H1 (cell line): ENCODE results near the gene LIPJ. TPM values are rescaled to one million over a fixed set of nuclear protein-coding genes. Genes with fewer than 3 reads are reported as not detected.

Source experiments
- CTCF ChIA-PET: fragments of 300-600 bp; sonication (Branson Sonifier 250); formaldehyde crosslinking; loops from one replicate; lab custom pipeline; 2021; ENCODE audit not compliant: partially characterized antibody; lab: Charles Lee
- POLR2A ChIA-PET: fragments of 300-600 bp; sonication (Branson Sonifier 250); formaldehyde crosslinking; loops from one replicate; lab custom pipeline; 2021; ENCODE audit warnings: inconsistent platforms; ENCODE audit not compliant: partially characterized antibody; lab: Charles Lee
- DNase-seq, 2 experiments: peaks; one replicate each; pipeline versions ENCODE4 v3.0.0 to v3.0.0-alpha.2; 2010 to 2022; ENCODE audit warnings: low spot score in 2 of 2, low read depth in 1 of 2, mixed read lengths in 1 of 2
- FAIRE-seq: peaks from 2 replicates; lab custom pipeline; 2011; peaks lifted over from hg19 to GRCh38; lab: Jason Lieb, UNC
- H2AFZ ChIP-seq: 2 replicates; pipeline ENCODE4 v1.8.1; 2012; ENCODE audit warnings: low read length, inconsistent platforms
- H2AK5ac ChIP-seq: 2 replicates; pipeline ENCODE4 v1.6.1; 2013; ENCODE audit warnings: low read depth, low read length
- H2BK120ac ChIP-seq: replicated peaks from 2 replicates; pipeline ENCODE3; 2013; ENCODE audit warnings: low read depth, low read length, inconsistent platforms
- H2BK12ac ChIP-seq: 2 replicates; pipeline ENCODE4 v1.6.1; 2013; ENCODE audit warnings: low read depth, low read length
- H2BK15ac ChIP-seq: 2 replicates; pipeline ENCODE4 v1.6.1; 2013; ENCODE audit warnings: low read length
- H2BK20ac ChIP-seq: 2 replicates; pipeline ENCODE4 v1.6.1; 2013; ENCODE audit warnings: low read length
- H2BK5ac ChIP-seq: 2 replicates; pipeline ENCODE4 v1.6.1; 2013; ENCODE audit warnings: low read depth, low read length
- H3K14ac ChIP-seq: 2 replicates; pipeline ENCODE4 v1.6.1; 2013; ENCODE audit warnings: inconsistent platforms; ENCODE audit not compliant: insufficient read length
- H3K18ac ChIP-seq: 2 replicates; pipeline ENCODE4 v1.6.1; 2013; ENCODE audit warnings: low read length; ENCODE audit errors: extremely low read depth
- H3K23ac ChIP-seq: 2 replicates; pipeline ENCODE4 v1.6.1; 2013; ENCODE audit warnings: inconsistent platforms; ENCODE audit not compliant: insufficient read length
- H3K23me2 ChIP-seq: 2 replicates; pipeline ENCODE4 v1.6.1; 2013; ENCODE audit warnings: low read depth, low read length
- H3K27ac ChIP-seq: 2 replicates; pipeline ENCODE4 v1.6.1; 2011; ENCODE audit warnings: low read depth, low read length, inconsistent platforms
- H3K27me3 ChIP-seq, 4 experiments: replicated peaks in 1 of 4; 1 replicate in 1 of 4; 2 replicates in 3 of 4; pipeline versions ENCODE4 v1.6.1 to v1.8.1; 2011 to 2013; ENCODE audit warnings: low read length in 3 of 4, mild to moderate bottlenecking in 3 of 4, inconsistent platforms in 2 of 4, mixed read lengths in 2 of 4, moderate library complexity in 1 of 4; ENCODE audit not compliant: control insufficient read depth in 3 of 4, insufficient read depth in 3 of 4; ENCODE audit errors: extremely low read depth in 1 of 4
- H3K36me3 ChIP-seq, 4 experiments: 2 replicates each; pipeline versions ENCODE4 v1.6.1 to v1.8.1; 2011 to 2013; ENCODE audit warnings: mild to moderate bottlenecking in 4 of 4, low read length in 3 of 4, moderate library complexity in 2 of 4, control low read depth in 1 of 4, inconsistent platforms in 1 of 4; ENCODE audit not compliant: insufficient read depth in 4 of 4, control insufficient read depth in 2 of 4
- H3K4ac ChIP-seq: replicated peaks from 2 replicates; pipeline ENCODE3; 2013; ENCODE audit warnings: low read length, low read depth, mixed read lengths, inconsistent platforms; ENCODE audit not compliant: insufficient read length
- H3K4me1 ChIP-seq, 4 experiments: replicated peaks in 1 of 4; 1 replicate in 1 of 4; 2 replicates in 3 of 4; pipeline versions ENCODE4 v1.6.1 to v1.8.1; 2011 to 2013; ENCODE audit warnings: low read length in 3 of 4, inconsistent platforms in 2 of 4, mixed read lengths in 1 of 4; ENCODE audit not compliant: insufficient read depth in 4 of 4, control insufficient read depth in 3 of 4
- H3K4me2 ChIP-seq, 2 experiments: 2 replicates each; pipeline versions ENCODE4 v1.6.1 to v1.8.1; 2011 to 2013; ENCODE audit warnings: low read depth in 2 of 2, low read length in 2 of 2, control low read depth in 1 of 2, inconsistent platforms in 1 of 2, mild to moderate bottlenecking in 1 of 2; ENCODE audit not compliant: insufficient read depth in 1 of 2
- H3K4me3 ChIP-seq, 4 experiments: fragments of 200-600, 300-600 bp in 1 of 4; sonication (generic), shearing (Covaris generic), sonication (Bioruptor Twin) in 1 of 4; 2 replicates each; pipeline versions ENCODE4 v1.5.1 to v1.8.1; 2011 to 2016; ENCODE audit warnings: low read length in 4 of 4, low read depth in 3 of 4, control low read depth in 2 of 4, inconsistent platforms in 2 of 4, mild to moderate bottlenecking in 2 of 4, mixed read lengths in 1 of 4, moderate library complexity in 1 of 4; ENCODE audit not compliant: insufficient read depth in 2 of 4; ENCODE audit errors: extremely low read depth in 1 of 4
- H3K56ac ChIP-seq: replicated peaks from 2 replicates; pipeline ENCODE3; 2013; ENCODE audit warnings: low read depth, mild to moderate bottlenecking, mixed read lengths, low read length, inconsistent platforms; ENCODE audit not compliant: insufficient read length
- H3K79me1 ChIP-seq: 2 replicates; pipeline ENCODE4 v1.6.1; 2013; ENCODE audit warnings: low read depth, low read length, control low read depth
- H3K79me2 ChIP-seq, 2 experiments: 2 replicates each; pipeline versions ENCODE4 v1.6.1 to v1.8.1; 2012 to 2013; ENCODE audit warnings: low read length in 2 of 2, mild to moderate bottlenecking in 2 of 2, inconsistent platforms in 1 of 2; ENCODE audit not compliant: insufficient read depth in 2 of 2, control insufficient read depth in 1 of 2
- H3K9ac ChIP-seq, 4 experiments: replicated peaks in 1 of 4; 1 replicate in 1 of 4; 2 replicates in 3 of 4; pipeline versions ENCODE4 v1.6.1 to v1.8.1; 2011 to 2013; ENCODE audit warnings: low read depth in 3 of 4, low read length in 3 of 4, control low read depth in 2 of 4, mild to moderate bottlenecking in 2 of 4, moderate library complexity in 2 of 4, inconsistent platforms in 1 of 4; ENCODE audit errors: extremely low read depth in 1 of 4
- H3K9me3 ChIP-seq, 2 experiments: 2 replicates each; pipeline versions ENCODE4 v1.6.1 to v1.8.1; 2012 to 2013; ENCODE audit warnings: mild to moderate bottlenecking in 2 of 2, moderate library complexity in 2 of 2, control low read depth in 1 of 2, inconsistent platforms in 1 of 2, low read depth in 1 of 2, low read length in 1 of 2, mixed read lengths in 1 of 2; ENCODE audit not compliant: insufficient read depth in 2 of 2
- H4K20me1 ChIP-seq, 2 experiments: replicated peaks in 1 of 2; 2 replicates each; pipeline versions ENCODE3 to v1.8.1; 2011 to 2013; ENCODE audit warnings: inconsistent platforms in 2 of 2, low read length in 2 of 2, mild to moderate bottlenecking in 1 of 2; ENCODE audit not compliant: insufficient read depth in 2 of 2, control insufficient read depth in 1 of 2
- H4K5ac ChIP-seq: 2 replicates; pipeline ENCODE4 v1.6.1; 2013; ENCODE audit warnings: low read length, low read depth, mixed read lengths, inconsistent platforms; ENCODE audit not compliant: insufficient read length
- H4K8ac ChIP-seq: 2 replicates; pipeline ENCODE4 v1.8.0; 2013; ENCODE audit warnings: mild to moderate bottlenecking, moderate library complexity, low read length, inconsistent platforms; ENCODE audit not compliant: insufficient read depth; ENCODE audit errors: extremely low read depth
- H4K91ac ChIP-seq: replicated peaks from 2 replicates; pipeline ENCODE3; 2013; ENCODE audit warnings: low read length, mixed read lengths, inconsistent platforms; ENCODE audit not compliant: insufficient read length
- ASH2L ChIP-seq: fragments of 200-600, 300-600 bp; sonication (generic); IDR thresholded peaks from one replicate; pipeline ENCODE4 v1.7.1; 2017; ENCODE audit warnings: low read length
- CHD2 ChIP-seq: IDR thresholded peaks from 2 replicates; pipeline ENCODE4 v1.6.1; 2012; ENCODE audit warnings: low read length, improper control_type of control experiment
- EGR1 ChIP-seq: IDR thresholded peaks from 2 replicates; pipeline ENCODE4 v1.6.1; 2011; ENCODE audit warnings: low read depth, low read length, borderline replicate concordance
- FOSL1 ChIP-seq: IDR thresholded peaks from 2 replicates; pipeline ENCODE4 v1.6.1; 2011; ENCODE audit warnings: mild to moderate bottlenecking, low read depth, low read length, moderate library complexity; ENCODE audit not compliant: insufficient read depth
- GABPA ChIP-seq: IDR thresholded peaks from 2 replicates; pipeline ENCODE4 v1.6.1; 2011; ENCODE audit warnings: mild to moderate bottlenecking, low read length, moderate library complexity, borderline replicate concordance; ENCODE audit not compliant: insufficient read depth
- KDM1A ChIP-seq: fragments of 200-600, 300-600 bp; sonication (generic); IDR thresholded peaks from 2 replicates; pipeline ENCODE4 v1.7.1; 2016; ENCODE audit warnings: mild to moderate bottlenecking, low read length, borderline replicate concordance
- KDM4A ChIP-seq: IDR thresholded peaks from one replicate; pipeline ENCODE4 v1.7.1; 2012; ENCODE audit warnings: low read depth, mild to moderate bottlenecking, moderate library complexity, low read length, inconsistent platforms; ENCODE audit not compliant: severe bottlenecking
- POLR2A ChIP-seq, 2 experiments: IDR thresholded peaks; 1 replicate in 1 of 2; 2 replicates in 1 of 2; pipeline ENCODE4 v1.6.1; 2011; ENCODE audit warnings: low read depth in 2 of 2, low read length in 2 of 2, mild to moderate bottlenecking in 2 of 2; ENCODE audit errors: control extremely low read depth in 1 of 2
- POU5F1 ChIP-seq: IDR thresholded peaks from 2 replicates; pipeline ENCODE4 v1.6.1; 2011; ENCODE audit warnings: low read depth, mild to moderate bottlenecking, low read length, moderate library complexity
- RNF2 ChIP-seq: fragments of 200-900, 300-1000 bp; sonication (generic); IDR thresholded peaks from 2 replicates; pipeline ENCODE4 v1.7.1; 2016; ENCODE audit warnings: borderline replicate concordance, low read depth, mild to moderate bottlenecking, antibody characterized with exemption, low read length; ENCODE audit not compliant: poor library complexity, severe bottlenecking; ENCODE audit errors: missing control alignments
- SIN3A ChIP-seq, 2 experiments: IDR thresholded peaks in 1 of 2; conservative IDR thresholded peaks in 1 of 2; 2 replicates each; pipeline ENCODE4 v1.6.1; 2011 to 2012; ENCODE audit warnings: low read length in 2 of 2, improper control_type of control experiment in 1 of 2, low read depth in 1 of 2, mild to moderate bottlenecking in 1 of 2
- SP4 ChIP-seq: IDR thresholded peaks from 2 replicates; pipeline ENCODE4 v1.6.1; 2012; ENCODE audit warnings: low read length, inconsistent platforms
- SRF ChIP-seq: IDR thresholded peaks from 2 replicates; pipeline ENCODE4 v1.6.1; 2011; ENCODE audit warnings: mild to moderate bottlenecking, low read depth, low read length, moderate library complexity
- SUZ12 ChIP-seq: fragments of 200-600 bp; sonication (generic); IDR thresholded peaks from 2 replicates; pipeline ENCODE4 v1.6.1; 2012; ENCODE audit warnings: mild to moderate bottlenecking, inconsistent platforms, low read length, moderate library complexity, mixed read lengths
- WGBS, 2 experiments: shearing (Covaris generic) in 1 of 2; methylation state at CpG; one replicate each; pipeline versions ENCODE4 v1.1.6 to v1.1.7; 2013 to 2015; ENCODE audit warnings: low lambda C conversion rate in 2 of 2, mixed read lengths in 2 of 2, inconsistent platforms in 1 of 2, low coverage in 1 of 2, missing lambda C conversion rate in 1 of 2; ENCODE audit not compliant: insufficient replicate concordance in 2 of 2, insufficient coverage in 1 of 2, insufficient read length in 1 of 2; ENCODE audit errors: extremely low coverage in 1 of 2, missing lambda C conversion rate in 1 of 2; 5-methylcytosine and 5-hydroxymethylcytosine counted together
- polyA plus RNA-seq, 7 experiments: library from polyadenylated mRNA; depleted of rRNA in 3 of 7; stranded (reverse) in 5 of 7; unstranded in 2 of 7; fragments of >200 nt in 5 of 7; fragments of 200-250 nt in 2 of 7; gene quantifications; 1 replicate in 5 of 7; 2 replicates in 1 of 7; 4 replicates in 1 of 7; pipeline versions ENCODE4 v1.2.1 to v1.2.3, GENCODE V29; 2011 to 2013; ENCODE audit warnings: missing spikeins in 2 of 7, mixed read lengths in 2 of 7
- total RNA-seq: library from RNA; stranded (reverse); fragmentation: NEBNext Ultra II Directional; extraction: Animal tissue kit (Norgen Biotek cat#: 25700); gene quantifications from 2 replicates; pipeline ENCODE4 v1.2.1, GENCODE V29; 2021

The LIPJ gene
- total and polyA plus RNA-seq, 2 of the 8 experiments (the other 6 are each of a cell fraction or from before 2014, with no cell fraction given) = not detected

- Histone ChIP-seq H3K9me3 (no peaks in the 10 kb centered on the region), H3K27ac (no peak overlapping the region), H4K5ac (no peak overlapping the region), H3K9ac (no peak overlapping the region), H2BK120ac (no peak overlapping the region), H3K56ac (no peak overlapping the region), H4K20me1 (no peaks in the 10 kb centered on the region), H2BK12ac (no peak overlapping the region), H3K79me2 (no peaks in the 10 kb centered on the region), H3K4ac (no peak overlapping the region), H2AK5ac (no peak overlapping the region), H3K23me2 (no peaks in the 10 kb centered on the region), H2BK20ac (no peak overlapping the region), H3K14ac (no peak overlapping the region), H3K4me3 (no peak overlapping the region), H3K36me3 (no peaks in the 10 kb centered on the region), H2BK5ac (no peak overlapping the region), H3K4me2 (no peak overlapping the region), H3K27me3 (no peaks in the 10 kb centered on the region), H3K79me1 (no peaks in the 10 kb centered on the region), H3K18ac (no peak overlapping the region), H3K23ac (no peak overlapping the region), H2BK15ac (no peak overlapping the region), H2AFZ (no peak overlapping the region), H4K91ac (no peak overlapping the region), H4K8ac (no peak overlapping the region), H3K4me1 (no peaks in the 10 kb centered on the region)
- ChIA-PET POLR2A (no interaction called here), CTCF (interaction anchor here (1.0 to 2.1 kb wide), 2 partner anchors 70 to 185 kb away, joined by 3 to 7 read pairs; partner anchors contain the start of gene RNLS)
- DNase-seq (no peak), FAIRE-seq (no peak)
- WGBS, 2 experiments = 100% methylated on average over 2 of the region's 2 CpGs
- TF ChIP-seq CHD2 = no peak
- no peak for TF ChIP-seq FOSL1
- TF ChIP-seq SUZ12 = no peak
- TF ChIP-seq KDM4A = no peak
- TF ChIP-seq GABPA = no peak
- no peak for TF ChIP-seq KDM1A
- TF ChIP-seq POLR2A (IDR thresholded peaks at IDR 0.05; ENCODE audit: control extremely low read depth in 1 of 2, low read depth in 2 of 2, low read length in 2 of 2) = no peak
- TF ChIP-seq SP4 = no peak
- no peak for TF ChIP-seq RNF2
- no peak for TF ChIP-seq EGR1
- no peak for TF ChIP-seq ASH2L
- no peak for TF ChIP-seq SRF
- no peak for TF ChIP-seq POU5F1
- no peak for TF ChIP-seq SIN3A (conservative IDR thresholded peaks at IDR 0.05 in 1 of 2, IDR thresholded peaks at IDR 0.05 in 1 of 2; ENCODE audit: low read depth in 1 of 2, low read length in 2 of 2)
These were observed 66.1 kb downstream of the LIPJ start for GRCh38 chr10:88652616-88653015.
